Measurements from ENCODE around the gene CTRB1.

CTRB1 gene

DNA sequence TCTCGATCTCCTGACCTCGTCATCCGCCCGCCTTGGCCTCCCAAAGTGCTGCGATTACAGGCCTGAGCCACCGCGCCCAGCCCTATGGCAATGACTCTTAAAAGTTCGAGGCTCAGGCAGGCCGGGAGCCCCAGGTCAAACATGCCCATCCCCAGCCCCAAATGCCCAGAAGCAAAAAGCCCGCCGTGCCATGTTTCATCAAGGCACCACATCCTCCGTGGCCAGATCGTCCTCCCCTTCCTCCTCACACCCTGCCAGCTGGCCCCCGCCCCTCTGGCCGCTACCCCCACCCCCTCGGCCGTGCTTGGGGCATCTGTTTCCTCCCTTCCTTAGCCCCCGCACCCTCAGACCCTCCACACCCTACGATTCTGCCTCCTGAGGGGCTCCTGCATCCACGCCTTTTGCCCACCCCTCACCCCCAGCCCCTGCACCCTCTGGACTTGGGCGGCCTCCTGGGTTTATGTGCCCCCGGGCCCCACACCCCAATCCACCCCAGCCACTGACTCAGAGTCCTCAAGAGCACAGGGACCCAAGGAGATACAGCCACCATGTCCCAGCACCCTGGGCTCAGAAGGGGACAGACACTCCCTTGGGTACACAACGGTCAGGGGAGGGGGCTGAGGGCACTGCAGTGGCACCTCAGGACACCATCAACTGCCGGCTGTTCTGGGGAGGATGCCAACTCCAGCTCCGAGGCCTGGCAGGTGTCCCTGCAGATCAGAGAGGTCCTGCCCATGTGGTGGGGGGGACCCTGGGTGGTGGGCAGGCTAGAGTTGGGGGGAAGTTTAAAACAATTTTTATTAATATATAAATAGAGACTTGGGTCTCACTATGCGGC is 7.1 kb downstream of the CTRB1 start:
- no peak for DNase-seq (ENCODE audit: low spot score)

DNA sequence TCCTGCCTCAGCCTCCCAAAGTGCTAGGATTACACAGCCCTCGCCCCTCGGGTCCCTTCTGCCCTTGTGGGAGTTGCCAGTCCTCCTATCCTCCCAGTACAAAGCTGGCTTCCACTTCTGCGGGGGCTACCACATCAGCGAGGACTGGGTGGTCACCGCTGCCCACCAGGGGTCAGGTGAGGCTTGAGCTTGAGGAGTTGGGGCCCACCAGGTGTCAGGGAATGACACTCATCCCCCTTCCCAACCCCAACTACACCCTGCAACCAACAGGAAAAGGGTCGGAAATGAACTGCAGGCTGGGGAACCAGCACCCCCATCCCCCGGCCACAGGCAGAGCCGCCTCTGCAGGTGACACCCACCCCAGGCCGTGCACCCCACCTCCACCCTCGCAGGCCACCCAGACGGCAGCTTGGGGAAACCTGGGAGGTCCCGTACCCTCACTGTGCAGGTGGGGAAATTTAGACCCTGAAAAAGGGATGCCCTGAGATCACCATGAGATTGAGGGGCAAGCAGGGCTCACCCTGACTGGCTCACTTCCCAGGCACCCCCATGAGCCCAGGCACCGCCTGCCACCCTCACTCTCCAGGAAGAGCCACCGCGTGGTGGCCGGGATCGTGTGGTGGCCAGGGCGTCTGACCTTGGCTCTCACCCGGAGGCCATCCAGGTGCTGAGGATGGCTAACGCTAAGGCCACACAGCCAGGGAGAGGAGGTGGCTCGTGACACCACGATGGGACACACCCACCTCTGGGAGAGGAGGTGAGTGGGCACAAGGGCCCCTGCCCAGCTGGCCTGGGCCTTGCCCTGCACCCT is 8.0 kb downstream of the CTRB1 start:
- no peak for DNase-seq (ENCODE audit: low spot score)

DNA sequence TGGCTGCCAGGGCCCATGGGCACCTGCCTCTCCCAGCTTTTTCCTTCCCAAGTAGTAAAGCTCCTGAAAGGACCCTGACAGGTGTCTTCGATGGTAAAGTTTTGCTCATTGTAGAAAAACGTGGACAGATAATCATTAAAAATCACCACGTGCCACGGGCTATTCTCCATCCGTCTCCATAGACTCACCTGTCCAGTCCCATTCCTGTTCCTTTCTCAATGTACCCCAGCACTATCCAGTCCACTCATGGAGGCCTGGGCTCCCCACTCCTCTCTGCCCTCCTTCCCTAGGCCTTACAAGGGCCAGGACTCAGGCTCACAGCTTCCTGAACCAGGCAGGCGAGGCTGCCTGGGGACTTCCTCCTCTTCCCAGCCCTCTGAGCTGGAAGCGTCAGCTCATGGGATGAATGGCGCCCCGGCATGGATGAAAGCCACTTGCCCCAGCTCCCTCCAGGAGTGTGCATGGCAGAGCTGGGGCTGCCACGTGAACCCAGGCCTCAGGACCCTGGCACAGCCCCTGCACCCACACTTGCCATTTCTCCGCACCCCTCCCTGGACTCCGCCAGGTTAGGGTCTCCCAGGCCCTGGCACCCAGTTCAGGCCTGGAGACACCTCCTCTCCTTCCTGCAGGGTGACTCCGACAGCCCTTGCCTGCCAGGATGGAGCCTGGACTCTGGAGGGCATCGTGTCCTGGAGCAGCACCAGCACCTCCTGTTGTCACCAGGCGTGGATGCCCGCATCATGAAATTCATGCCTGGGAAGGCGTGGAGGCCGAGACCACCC is 8.8 kb downstream of the CTRB1 start:
- no peak for DNase-seq (ENCODE audit: low spot score)

DNA sequence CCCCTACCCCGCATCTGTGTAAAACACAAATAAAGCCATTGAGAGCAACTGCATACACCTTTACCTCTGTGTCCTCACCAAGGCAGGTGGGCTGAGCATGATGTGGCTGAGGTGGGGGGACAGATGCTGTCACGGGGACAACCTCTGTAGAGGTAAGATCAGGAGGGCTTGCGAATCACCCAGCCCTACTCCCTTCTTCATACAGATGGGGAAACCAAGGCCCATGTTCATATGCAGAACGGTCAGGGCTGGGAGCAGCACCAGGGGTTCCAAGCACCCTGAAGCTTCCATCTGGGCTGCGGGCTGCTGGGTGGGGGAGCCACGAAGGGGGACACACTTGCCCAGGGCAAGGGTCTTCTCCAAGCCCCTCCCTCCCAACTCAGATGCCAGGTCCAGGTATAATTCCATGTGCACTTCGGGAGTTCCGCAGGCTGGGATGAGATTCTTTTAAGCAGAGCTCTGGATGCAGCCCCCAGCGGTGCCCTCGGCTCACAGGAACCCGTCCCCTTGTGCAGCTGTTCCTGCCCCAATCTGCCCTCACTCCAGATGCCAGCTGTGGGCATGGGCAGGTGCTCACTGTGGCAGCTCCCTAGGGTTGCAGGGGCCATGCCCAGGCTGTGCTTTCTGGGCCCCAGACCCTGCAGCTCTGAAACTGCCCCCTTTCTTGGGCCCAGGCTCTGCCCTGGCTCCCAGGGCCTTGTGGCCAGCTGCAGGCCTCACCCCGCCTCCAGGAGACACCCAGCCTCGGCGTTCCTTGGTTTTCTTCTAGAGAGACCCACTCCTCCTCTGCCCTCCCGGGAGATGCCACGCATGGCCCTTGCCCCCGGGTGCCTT is 9.6 kb downstream of the CTRB1 start:
- DNase-seq (ENCODE audit: low spot score) = no peak

DNA sequence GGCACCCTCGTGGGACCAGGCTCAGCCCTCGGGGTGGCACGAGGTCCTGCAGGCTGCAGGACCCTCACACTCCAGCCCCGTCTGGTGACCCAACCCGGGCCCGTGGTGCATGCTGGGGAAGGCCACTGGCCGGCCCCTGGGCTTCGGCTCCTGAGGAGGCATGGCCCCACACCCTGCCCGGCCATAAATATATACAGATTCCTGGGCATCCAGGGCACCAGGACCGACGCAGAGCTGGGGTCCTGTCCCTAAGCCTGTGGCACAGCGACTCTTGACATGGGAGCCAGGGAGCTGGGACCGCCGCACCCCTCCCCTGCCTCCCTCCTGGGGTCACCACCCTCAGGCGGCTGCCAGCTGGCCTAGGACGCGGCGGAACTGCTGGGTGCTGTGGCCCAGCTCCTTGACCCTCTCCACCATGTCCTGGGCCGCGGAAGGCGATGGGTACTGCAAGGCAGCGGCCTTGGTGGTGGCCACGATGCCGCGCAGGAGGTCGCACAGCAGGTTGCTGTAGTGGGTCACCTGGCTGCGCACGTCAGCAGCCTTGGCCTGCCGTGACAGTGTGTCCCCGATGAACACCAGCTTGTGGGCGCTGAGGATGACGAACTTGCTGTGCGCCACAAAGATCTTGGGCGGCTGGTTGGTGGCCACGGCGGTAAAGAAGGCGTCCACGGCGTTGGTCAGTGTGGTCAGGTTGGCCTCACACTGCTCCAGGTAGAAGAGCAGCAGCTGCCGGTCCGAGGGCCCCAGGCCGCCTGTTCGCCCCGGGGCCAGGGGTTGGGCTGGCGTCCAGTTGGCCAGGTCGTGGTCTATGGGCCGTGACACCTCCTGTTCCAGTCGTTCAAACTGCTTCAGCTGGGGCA is 10.6 kb downstream of the CTRB1 start:
- DNase-seq (ENCODE audit: low spot score) = no peak

GRCh38 chr16:75230471-75231110 is 11.8 kb downstream of the CTRB1 start:
- DNase-seq (ENCODE audit: low spot score) = no peak

DNA sequence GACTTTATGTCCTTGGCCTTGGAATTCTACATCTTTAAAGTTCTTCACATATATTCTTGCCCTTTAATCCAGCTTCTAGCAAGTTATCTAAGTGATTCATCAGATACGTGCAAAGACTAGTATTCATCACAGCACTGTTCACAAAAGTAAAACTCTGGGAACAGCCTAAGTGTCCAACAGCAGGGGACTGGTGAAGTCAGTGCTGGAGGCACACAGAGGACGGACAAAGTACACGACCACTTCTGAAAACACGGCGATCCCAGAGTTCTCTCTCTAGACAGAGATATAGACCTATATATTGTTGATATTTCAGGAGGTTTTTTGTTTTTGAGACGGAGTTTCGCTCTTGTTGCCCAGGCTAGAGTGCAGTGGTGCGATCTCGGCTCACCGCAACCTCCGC is 12.8 kb downstream of the CTRB1 start:
- no peak for DNase-seq (ENCODE audit: low spot score)

DNA sequence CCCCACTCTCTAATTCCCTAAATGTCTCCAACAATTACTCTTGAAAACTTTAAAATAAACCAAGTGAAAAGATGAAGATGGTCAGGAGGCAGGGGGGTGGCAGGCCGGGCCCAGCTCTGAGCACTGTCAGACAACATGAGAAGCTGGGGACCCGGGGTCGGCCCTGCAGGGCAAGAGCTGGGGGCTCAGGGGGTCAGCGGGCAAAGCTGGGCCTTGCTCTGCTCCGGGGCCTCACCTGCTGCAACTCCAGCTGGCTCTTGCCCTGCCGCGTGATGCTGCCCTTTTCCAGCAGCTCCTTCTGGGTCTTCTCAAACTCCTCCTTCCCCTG is 14.8 kb downstream of the CTRB1 start:
- no peak for DNase-seq (ENCODE audit: low spot score)

- no peak for DNase-seq (ENCODE audit: low spot score)
Measured at GRCh38 chr16:75234856-75235696, 16.3 kb downstream of the CTRB1 start.

- no peak for DNase-seq (ENCODE audit: low spot score)
Measured at GRCh38 chr16:75235721-75236193, 17.0 kb downstream of the CTRB1 start.

DNA sequence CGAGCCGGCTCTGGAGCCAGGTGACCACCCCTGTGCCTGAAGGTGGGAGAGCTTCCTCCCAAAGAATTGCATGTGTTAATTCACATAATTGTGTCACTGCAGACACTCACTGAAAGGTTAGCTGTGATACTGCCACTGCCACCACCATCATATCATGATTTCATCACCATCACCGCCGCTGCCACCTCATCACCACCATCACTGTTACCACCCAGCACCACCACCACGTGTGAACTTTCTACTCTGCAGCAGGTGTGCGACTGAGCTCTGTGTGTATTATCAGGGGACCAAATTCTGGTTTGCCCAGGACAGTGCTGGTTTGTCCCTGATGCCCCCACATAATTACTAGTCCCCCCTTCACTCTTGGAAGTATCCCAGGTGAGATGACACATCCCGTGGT is 17.4 kb downstream of the CTRB1 start:
- DNase-seq (ENCODE audit: low spot score) = no peak

- no peak for DNase-seq (ENCODE audit: low spot score)
Measured at GRCh38 chr16:75236736-75237397, 18.1 kb downstream of the CTRB1 start.

DNA sequence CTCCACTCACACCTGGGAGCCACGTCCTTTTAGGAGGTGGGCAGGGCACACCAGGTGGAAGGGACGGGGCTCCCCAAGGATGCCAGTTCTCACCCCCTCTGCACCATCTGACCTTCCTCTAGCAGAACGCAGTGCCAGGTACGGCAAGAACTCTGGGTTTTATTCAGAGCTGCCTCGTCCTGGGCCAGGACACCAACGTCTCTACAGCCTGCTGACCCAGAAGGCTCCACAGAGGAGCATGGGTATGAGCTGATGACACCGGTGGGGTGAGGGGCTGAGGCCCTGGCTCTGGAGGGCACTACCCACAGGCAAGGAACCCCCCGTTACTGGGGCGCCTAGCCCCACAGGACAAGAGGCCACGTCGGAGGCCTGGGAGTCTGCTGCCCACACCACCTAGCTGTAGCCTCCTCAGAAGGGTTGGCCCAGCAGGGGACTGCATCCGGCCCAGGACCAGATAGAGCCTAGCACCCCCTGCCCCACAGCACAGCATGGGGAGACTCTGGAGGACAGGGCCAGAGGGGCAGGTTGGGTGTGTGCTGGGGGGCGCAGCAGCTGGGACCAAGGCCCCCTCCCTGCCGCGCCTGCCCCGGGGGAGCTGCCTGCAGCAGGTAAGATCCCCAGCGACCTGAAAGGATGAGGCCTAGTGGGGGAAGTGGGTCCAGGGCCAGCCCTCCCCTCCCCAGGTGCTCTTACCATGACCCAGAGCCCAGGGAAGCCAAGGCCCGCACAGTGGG is 18.8 kb downstream of the CTRB1 start:
- DNase-seq (ENCODE audit: low spot score) = no peak

DNA sequence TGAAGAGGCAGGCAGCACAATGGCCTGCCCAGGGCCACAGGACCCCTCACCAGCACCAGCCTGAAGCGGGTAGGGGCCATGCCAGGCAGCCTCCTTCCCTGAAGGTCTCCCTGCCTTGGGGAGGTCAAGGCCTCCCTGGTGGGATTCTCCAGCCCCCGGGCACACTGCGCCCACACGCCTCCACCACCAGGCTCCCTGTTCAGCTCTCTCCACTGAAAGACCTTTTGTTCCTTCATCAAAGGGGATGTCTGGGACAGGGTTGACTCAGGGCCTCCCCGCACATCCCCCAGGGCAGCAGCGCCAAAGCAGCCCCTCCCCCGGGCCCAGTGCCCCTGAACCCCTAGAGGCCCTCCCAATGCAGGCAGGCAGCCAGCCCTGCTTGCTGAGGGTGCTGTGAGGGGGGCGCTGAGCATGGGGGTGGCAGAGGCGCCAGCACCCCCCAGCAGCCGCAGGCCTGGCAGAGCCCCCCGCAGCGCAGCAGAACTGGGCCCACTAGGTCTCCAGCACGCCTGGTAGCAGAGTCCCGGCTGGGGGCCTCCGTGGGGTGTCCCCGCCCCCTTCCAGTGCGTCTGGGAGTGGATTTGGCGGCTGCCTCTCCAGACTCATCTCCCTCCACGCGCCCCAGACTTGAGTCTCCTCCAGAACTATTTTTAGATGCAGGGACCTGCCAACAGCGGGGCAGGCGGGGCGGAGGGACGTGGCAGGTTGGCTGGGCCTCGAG is 19.5 kb downstream of the CTRB1 start:
- DNase-seq (ENCODE audit: low spot score) = peak; percentile 86

- DNase-seq (ENCODE audit: low spot score) = no peak
Measured at GRCh38 chr16:75238853-75239541, 20.2 kb downstream of the CTRB1 start.

DNA sequence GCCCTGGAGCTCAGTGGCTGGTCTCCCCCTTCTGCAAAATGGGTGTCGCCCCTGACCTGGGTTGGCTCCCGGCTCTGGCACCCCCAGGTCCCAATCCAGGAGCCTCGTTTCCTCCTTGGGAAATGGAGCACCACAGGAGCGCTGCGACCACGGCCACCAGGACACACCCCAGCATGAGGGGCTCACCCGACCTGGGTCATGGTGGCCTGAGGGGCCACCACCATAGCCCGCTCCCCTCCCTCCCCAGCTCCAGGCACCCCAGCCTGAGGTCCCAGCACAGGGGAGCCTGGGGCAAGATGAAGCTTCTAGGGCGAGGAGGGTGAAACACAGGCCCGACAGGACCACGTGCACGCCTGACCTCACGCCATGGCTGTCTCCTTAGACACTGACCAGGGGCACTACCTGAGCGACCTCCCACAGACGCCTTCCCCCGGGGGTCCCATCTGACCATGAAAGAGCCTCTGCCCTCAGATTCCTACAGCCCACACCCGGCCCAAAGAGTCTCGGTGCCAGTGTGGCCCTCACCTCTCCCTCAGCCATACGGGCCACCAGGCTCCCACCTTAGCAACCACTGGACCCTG is 20.8 kb downstream of the CTRB1 start:
- DNase-seq (ENCODE audit: low spot score) = no peak

Data from Ammon's horn (tissue), 1 donor.